Skeletal muscle tissue (tissue), 4 donors: Measurements from ENCODE around the gene TSR3. TPM values are rescaled to one million over a fixed set of nuclear protein-coding genes. Genes with fewer than 3 reads are reported as not detected.
A peak's percentile ranks its signal among the peaks of the same experiment; 100 is the strongest.

Source experiments
- H3K27ac ChIP-seq: one replicate; pipeline ENCODE4 v1.7.0; 2013; ENCODE audit warnings: mild to moderate bottlenecking, low read depth, low read length, inconsistent platforms
- H3K27me3 ChIP-seq, 3 donors: one replicate each; pipeline ENCODE4 v1.7.0; 2013; ENCODE audit warnings: low read length in 3 of 3; ENCODE audit not compliant: control insufficient read depth in 3 of 3, insufficient read depth in 3 of 3
- H3K36me3 ChIP-seq, 3 donors: one replicate each; pipeline ENCODE4 v1.7.0; 2013; ENCODE audit warnings: low read length in 3 of 3; ENCODE audit not compliant: control insufficient read depth in 3 of 3, insufficient read depth in 3 of 3
- H3K4me1 ChIP-seq, 3 donors: one replicate each; pipeline ENCODE4 v1.7.0; 2013; ENCODE audit warnings: low read length in 3 of 3, mild to moderate bottlenecking in 3 of 3; ENCODE audit not compliant: control insufficient read depth in 3 of 3, insufficient read depth in 3 of 3
- H3K4me3 ChIP-seq, 3 donors: one replicate each; pipeline ENCODE4 v1.7.0; 2013; ENCODE audit warnings: low read length in 3 of 3
- H3K9ac ChIP-seq, 3 donors: one replicate each; pipeline ENCODE4 v1.7.0; 2013; ENCODE audit warnings: low read length in 3 of 3, mild to moderate bottlenecking in 3 of 3, moderate library complexity in 2 of 3, low read depth in 1 of 3
- H3K9me3 ChIP-seq, 3 donors: one replicate each; pipeline ENCODE4 v1.7.0; 2013; ENCODE audit warnings: low read length in 3 of 3; ENCODE audit not compliant: control insufficient read depth in 3 of 3
- total RNA-seq: library from RNA; depleted of rRNA; stranded (reverse); fragments of >200 nt; gene quantifications from one replicate; pipeline ENCODE4 v1.2.3, GENCODE V29; 2014
- donor health status: Osteomylitis.

Gene TSR3
- total RNA-seq, 1 donor from 2014 or later, result 48.5 TPM

- Histone ChIP-seq H3K9me3 (no peaks in the 10 kb centered on the region), H3K4me1 (peaks cover 15 to 22% (median 15%) of the 10 kb centered on the region in 3 donors), H3K27ac (peak overlapping the region; percentile 90), H3K9ac (peak overlapping the region; percentile 80 to 89 (median 83)), H3K4me3 (peak overlapping the region; percentile 70 to 86 (median 81)), H3K36me3 (peaks cover 2 to 9% (median 4%) of the 10 kb centered on the region in 3 donors), H3K27me3 (no peaks in the 10 kb centered on the region)
Observed at GRCh38 chr16:1378087-1378803, 26.6 kb upstream of the TSR3 start.

GRCh38 chr16:1377406-1378010 lies 25.8 kb upstream of the TSR3 start:
- Histone ChIP-seq H3K9me3 (no peaks in the 10 kb centered on the region), H3K36me3 (peaks cover 2 to 9% (median 4%) of the 10 kb centered on the region in 3 donors), H3K4me3 (peak overlapping the region; percentile 70 to 86 (median 81)), H3K27ac (no peak overlapping the region), H3K27me3 (no peaks in the 10 kb centered on the region), H3K9ac (peak overlapping the region; percentile 33 to 89 (median 83)), H3K4me1 (peaks cover 15 to 22% (median 15%) of the 10 kb centered on the region in 3 donors)

GRCh38 chr16:1375741-1376410 lies 24.2 kb upstream of the TSR3 start:
- H3K4me3 ChIP-seq, result no peak overlapping the region

GRCh38 chr16:1375298-1375640 lies 23.6 kb upstream of the TSR3 start:
- Histone ChIP-seq H3K4me1 (peaks cover 15 to 22% (median 15%) of the 10 kb centered on the region in 3 donors), H3K9me3 (no peaks in the 10 kb centered on the region), H3K27ac (no peak overlapping the region), H3K4me3 (no peak overlapping the region), H3K9ac (no peak overlapping the region), H3K36me3 (peaks cover 5 to 8% (median 7%) of the 10 kb centered on the region in 3 donors), H3K27me3 (no peaks in the 10 kb centered on the region)

More at GRCh38 chr16:1375741-1376410, 24.2 kb upstream of the TSR3 start:
- H3K9ac ChIP-seq, result peak overlapping the region in 1 of 3 donors; percentile 25
- peaks cover 5 to 8% (median 7%) of the 10 kb centered on the region in 3 donors for H3K36me3 ChIP-seq
- no peaks in the 10 kb centered on the region for H3K9me3 ChIP-seq
- peaks cover 15 to 22% (median 15%) of the 10 kb centered on the region in 3 donors for H3K4me1 ChIP-seq
- no peaks in the 10 kb centered on the region for H3K27me3 ChIP-seq
- H3K27ac ChIP-seq, result no peak overlapping the region

GRCh38 chr16:1374418-1375297 lies 23.0 kb upstream of the TSR3 start:
- no peak overlapping the region for H3K27ac ChIP-seq
- H3K4me1 ChIP-seq, result peaks cover 15 to 20% (median 15%) of the 10 kb centered on the region in 3 donors
- no peaks in the 10 kb centered on the region for H3K27me3 ChIP-seq
- H3K9ac ChIP-seq, result no peak overlapping the region
- H3K36me3 ChIP-seq, result peaks cover 11 to 13% (median 12%) of the 10 kb centered on the region in 3 donors
- H3K9me3 ChIP-seq, result no peaks in the 10 kb centered on the region
- no peak overlapping the region for H3K4me3 ChIP-seq

GRCh38 chr16:1372292-1372950 lies 20.7 kb upstream of the TSR3 start:
- no peaks in the 10 kb centered on the region for H3K27me3 ChIP-seq
- H3K27ac ChIP-seq, result no peak overlapping the region
- H3K4me1 ChIP-seq, result peaks cover 0 to 4% (median under 1%) of the 10 kb centered on the region in 3 donors
- peaks cover 16 to 17% (median 16%) of the 10 kb centered on the region in 3 donors for H3K36me3 ChIP-seq
- no peak overlapping the region for H3K9ac ChIP-seq
- H3K4me3 ChIP-seq, result no peak overlapping the region
- H3K9me3 ChIP-seq, result no peaks in the 10 kb centered on the region

GRCh38 chr16:1371054-1371978 lies 19.6 kb upstream of the TSR3 start:
- Histone ChIP-seq H3K9ac (no peak overlapping the region), H3K9me3 (no peaks in the 10 kb centered on the region), H3K36me3 (peaks cover 23 to 25% (median 25%) of the 10 kb centered on the region in 3 donors), H3K27me3 (no peaks in the 10 kb centered on the region), H3K4me1 (no peaks in the 10 kb centered on the region), H3K27ac (no peak overlapping the region), H3K4me3 (no peak overlapping the region)

- H3K27ac ChIP-seq, result no peak overlapping the region
- H3K27me3 ChIP-seq, result no peaks in the 10 kb centered on the region
- no peak overlapping the region for H3K4me3 ChIP-seq
- H3K36me3 ChIP-seq, result peaks cover 42 to 52% (median 44%) of the 10 kb centered on the region in 3 donors
- H3K9ac ChIP-seq, result no peak overlapping the region
- H3K4me1 ChIP-seq, result peaks cover 0 to 5% (median 0%) of the 10 kb centered on the region in 3 donors
- H3K9me3 ChIP-seq, result no peaks in the 10 kb centered on the region
Observed at GRCh38 chr16:1367486-1368174, 16.0 kb upstream of the TSR3 start.
